Measurements from ENCODE around the gene JUN.

Gene JUN

DNA sequence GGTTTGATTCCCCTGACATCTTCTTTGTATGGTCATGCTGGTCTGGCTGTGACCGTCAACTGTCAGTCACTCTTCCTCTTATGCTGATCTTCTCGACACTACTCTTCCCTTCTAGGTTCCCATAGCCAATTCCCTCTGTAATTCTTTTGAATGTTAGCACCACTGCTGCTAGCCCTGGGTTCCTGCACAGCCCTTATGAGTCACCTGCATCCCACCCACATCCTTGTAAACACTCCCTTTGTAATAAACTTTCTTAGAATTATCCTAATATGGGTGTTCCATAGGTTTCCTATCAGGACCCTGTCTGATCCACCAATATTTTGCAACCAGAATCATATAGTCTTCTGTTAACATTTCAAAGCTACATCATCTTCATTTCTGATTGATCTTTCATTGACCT, 37.1 kb downstream of the JUN start:
- no peak for DNase-seq
- TF ChIP-seq, protein P1, sequence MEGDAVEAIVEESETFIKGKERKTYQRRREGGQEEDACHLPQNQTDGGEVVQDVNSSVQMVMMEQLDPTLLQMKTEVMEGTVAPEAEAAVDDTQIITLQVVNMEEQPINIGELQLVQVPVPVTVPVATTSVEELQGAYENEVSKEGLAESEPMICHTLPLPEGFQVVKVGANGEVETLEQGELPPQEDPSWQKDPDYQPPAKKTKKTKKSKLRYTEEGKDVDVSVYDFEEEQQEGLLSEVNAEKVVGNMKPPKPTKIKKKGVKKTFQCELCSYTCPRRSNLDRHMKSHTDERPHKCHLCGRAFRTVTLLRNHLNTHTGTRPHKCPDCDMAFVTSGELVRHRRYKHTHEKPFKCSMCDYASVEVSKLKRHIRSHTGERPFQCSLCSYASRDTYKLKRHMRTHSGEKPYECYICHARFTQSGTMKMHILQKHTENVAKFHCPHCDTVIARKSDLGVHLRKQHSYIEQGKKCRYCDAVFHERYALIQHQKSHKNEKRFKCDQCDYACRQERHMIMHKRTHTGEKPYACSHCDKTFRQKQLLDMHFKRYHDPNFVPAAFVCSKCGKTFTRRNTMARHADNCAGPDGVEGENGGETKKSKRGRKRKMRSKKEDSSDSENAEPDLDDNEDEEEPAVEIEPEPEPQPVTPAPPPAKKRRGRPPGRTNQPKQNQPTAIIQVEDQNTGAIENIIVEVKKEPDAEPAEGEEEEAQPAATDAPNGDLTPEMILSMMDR (IDR thresholded peaks at IDR 0.05; ENCODE audit: low read depth, low read length), result no peak
- H3K9me3 ChIP-seq (ENCODE audit: severe bottlenecking), result no peaks in the 10 kb centered on the region
- H3K27ac ChIP-seq, result no peak overlapping the region
- H3K4me3 ChIP-seq (ENCODE audit: low read depth, low read length), result no peak overlapping the region
- no peaks in the 10 kb centered on the region for H3K36me3 ChIP-seq
- H3K27me3 ChIP-seq (ENCODE audit: insufficient read depth, low read depth, severe bottlenecking), result no peaks in the 10 kb centered on the region

GRCh38 chr1:58746182-58746581, 37.7 kb downstream of the JUN start:
- H3K27ac ChIP-seq, result no peak overlapping the region
- no peaks in the 10 kb centered on the region for H3K9me3 ChIP-seq (ENCODE audit: severe bottlenecking)
- H3K27me3 ChIP-seq (ENCODE audit: insufficient read depth, low read depth, severe bottlenecking), result no peaks in the 10 kb centered on the region
- TF ChIP-seq, protein P1 (IDR thresholded peaks at IDR 0.05; ENCODE audit: low read depth, low read length), result no peak
- no peak overlapping the region for H3K4me3 ChIP-seq (ENCODE audit: low read depth, low read length)
- H3K36me3 ChIP-seq, result no peaks in the 10 kb centered on the region
- DNase-seq, result no peak

DNA sequence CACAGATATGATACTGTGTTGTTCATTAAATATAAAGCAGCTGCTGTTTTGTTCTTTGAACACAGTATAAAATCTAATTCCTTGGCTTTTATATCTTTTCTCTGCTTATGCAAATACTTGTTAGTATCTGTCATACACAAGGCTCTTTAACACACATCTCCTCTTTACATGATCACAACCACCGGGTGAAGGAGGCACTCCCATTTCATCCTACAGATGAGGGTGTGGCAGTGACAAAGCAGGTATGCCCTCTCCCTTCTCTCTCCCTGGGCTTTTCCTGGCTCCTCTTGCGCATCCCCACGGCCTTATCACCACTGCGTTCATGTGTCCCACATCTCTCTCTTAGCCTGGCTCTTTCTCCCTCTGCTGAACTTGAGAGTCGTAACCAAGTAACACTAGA, 38.2 kb downstream of the JUN start:
- Histone ChIP-seq H3K27ac (no peak overlapping the region), H3K27me3 (ENCODE audit: insufficient read depth, low read depth, severe bottlenecking) (no peaks in the 10 kb centered on the region), H3K36me3 (no peaks in the 10 kb centered on the region), H3K9me3 (ENCODE audit: severe bottlenecking) (no peaks in the 10 kb centered on the region), H3K4me3 (ENCODE audit: low read depth, low read length) (no peak overlapping the region)
- TF ChIP-seq, protein P1 (IDR thresholded peaks at IDR 0.05; ENCODE audit: low read depth, low read length), result no peak
- no peak for DNase-seq

GRCh38 chr1:58745117-58745516, 38.7 kb downstream of the JUN start:
- Histone ChIP-seq H3K27ac (no peak overlapping the region), H3K4me3 (ENCODE audit: low read depth, low read length) (no peak overlapping the region), H3K36me3 (no peaks in the 10 kb centered on the region), H3K9me3 (ENCODE audit: severe bottlenecking) (no peaks in the 10 kb centered on the region), H3K27me3 (ENCODE audit: insufficient read depth, low read depth, severe bottlenecking) (no peaks in the 10 kb centered on the region)
- TF ChIP-seq, protein P1 (IDR thresholded peaks at IDR 0.05; ENCODE audit: low read depth, low read length), result no peak
- no peak for DNase-seq

DNA sequence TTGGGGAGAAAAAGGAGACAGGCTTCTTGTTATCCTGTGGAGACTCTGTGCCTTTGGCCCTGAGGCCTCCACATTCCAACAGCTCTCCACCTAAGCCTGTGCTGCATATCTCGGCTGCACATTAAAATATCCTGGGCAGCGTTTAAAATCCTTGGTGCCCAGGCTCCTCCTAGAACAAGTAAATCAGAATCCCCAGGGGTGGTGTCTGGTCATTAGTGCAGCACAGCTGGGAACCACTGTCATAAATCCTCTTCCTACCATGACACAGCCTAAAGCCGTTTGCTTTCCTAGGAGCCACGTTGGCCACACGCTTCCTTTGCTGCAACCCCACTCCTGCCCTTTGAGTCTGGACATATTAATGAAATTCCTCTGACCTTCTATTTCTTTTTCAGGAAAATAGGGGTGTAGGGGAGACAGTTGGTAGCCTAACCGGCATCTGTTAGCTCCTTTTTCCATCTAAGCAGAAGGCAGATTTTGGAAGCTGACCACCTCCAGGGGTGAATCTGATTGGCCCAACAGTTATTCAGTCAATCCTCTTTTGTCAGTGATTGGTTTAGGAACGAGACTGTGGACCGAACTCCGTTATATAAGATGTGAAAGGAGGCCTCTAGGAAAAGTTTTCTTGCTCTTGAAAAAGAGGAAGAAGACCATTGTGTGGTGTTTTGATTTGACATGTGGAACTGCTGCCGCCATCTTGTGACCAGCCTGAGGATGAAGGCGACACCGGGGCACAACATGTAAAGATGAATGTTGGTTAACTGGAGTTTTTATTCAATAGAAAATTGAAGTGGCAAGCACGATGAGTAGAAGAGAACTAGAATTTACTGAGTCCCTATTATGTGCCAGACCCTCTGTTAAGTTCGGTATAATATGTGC, 41.9 kb downstream of the JUN start:
- TF ChIP-seq, protein P1 (IDR thresholded peaks at IDR 0.05; ENCODE audit: low read depth, low read length), result no peak
- no peak for DNase-seq
- Histone ChIP-seq H3K36me3 (no peaks in the 10 kb centered on the region), H3K9me3 (ENCODE audit: severe bottlenecking) (no peaks in the 10 kb centered on the region), H3K4me3 (ENCODE audit: low read depth, low read length) (no peak overlapping the region), H3K27ac (no peak overlapping the region), H3K27me3 (ENCODE audit: insufficient read depth, low read depth, severe bottlenecking) (no peaks in the 10 kb centered on the region)

Data from WERI-Rb-1 (cell line).